Right ventricle myocardium superior (tissue), 1 donor: ENCODE measurements around the gene RPP25. TPM values are rescaled to one million over a fixed set of nuclear protein-coding genes. Genes with fewer than 3 reads are reported as not detected.
A peak's percentile ranks its signal among the peaks of the same experiment; 100 is the strongest.
"Not testable (repeated sequence)": the region's sequence is repeated elsewhere in the genome, so short reads cannot be mapped to it uniquely, and the experiment has no call there.

Experiments used
- ATAC-seq: fragments of 200-7000 bp; cut with Tn5 transposase; one replicate; pipeline ENCODE4 v1.9.1; 2020; ENCODE audit warnings: mild to moderate bottlenecking; ENCODE audit not compliant: poor library complexity
- DNase-seq: peaks from one replicate; pipeline ENCODE4 v3.0.0-alpha.2; 2020
- intact Hi-C: fragments of 100-400 bp; cut with DNase I; formaldehyde crosslinking; loops from one replicate; pipeline ENCODE4 v1.11.2; 2022
- total RNA-seq: library from RNA; stranded (reverse); fragmentation: NEBNext Ultra II Directional; extraction: Animal tissue kit (Norgen Biotek cat#: 25700); gene quantifications from one replicate; pipeline ENCODE4 v1.2.1, GENCODE V29; 2021
- donor health status: DM: no; HTN: yes; CAD: no; lungs with severe emphysema.

RPP25 gene
- total RNA-seq, 1 donor from 2014 or later: 3.4 TPM

DNA sequence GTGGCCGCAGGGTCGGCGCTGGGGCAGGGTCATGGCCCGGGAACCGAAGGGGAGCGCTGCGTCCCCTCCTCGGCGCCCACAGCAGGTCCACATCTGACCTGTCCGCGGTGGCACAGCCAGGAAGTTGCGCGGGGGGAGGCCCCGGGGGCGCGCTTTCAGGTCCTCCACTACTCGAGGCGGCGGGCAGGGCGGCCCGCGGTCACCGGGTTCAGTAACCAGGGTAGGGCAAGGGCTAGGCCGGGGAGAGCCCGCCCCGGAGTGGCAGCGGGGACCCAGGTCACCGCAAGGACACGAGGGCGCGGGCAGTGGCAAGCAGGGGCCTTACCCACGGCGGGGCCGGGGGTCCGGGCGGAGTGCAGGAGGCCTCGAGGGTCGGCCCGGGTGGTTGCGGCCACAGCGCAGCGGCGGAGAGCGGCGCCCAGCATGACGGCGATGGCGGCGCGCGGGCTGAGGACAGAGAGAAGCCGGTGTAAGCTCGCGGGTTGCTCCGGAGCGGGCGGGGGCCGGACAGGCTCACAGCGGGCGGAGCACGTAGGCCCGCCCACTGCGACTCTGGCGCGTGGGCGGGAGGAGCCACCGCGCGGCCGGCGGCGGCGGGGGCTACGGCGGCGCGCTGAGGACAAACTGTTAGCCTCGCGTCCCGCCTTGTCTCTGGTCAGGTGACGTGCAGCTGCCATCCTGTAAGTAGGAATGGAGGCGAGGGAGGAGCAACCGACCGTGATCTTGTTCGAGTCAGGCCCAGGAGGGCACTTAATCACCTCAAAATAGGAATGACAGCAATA, 18.8 kb downstream of the RPP25 start, which contains the start of gene COX5A:
COX5A (minus strand) TSS at position 484 of the 782 bp plus-strand sequence; CDS start at position 425, 59 bp downstream.
- ATAC-seq: peak; percentile 98
- peak; percentile 96 for DNase-seq
- intact Hi-C loops: no loop called here

GRCh38 chr15:74937272-74937589, 19.3 kb downstream of the RPP25 start:
- no peak for ATAC-seq
- intact Hi-C loops: no loop called here
- no peak for DNase-seq

DNA sequence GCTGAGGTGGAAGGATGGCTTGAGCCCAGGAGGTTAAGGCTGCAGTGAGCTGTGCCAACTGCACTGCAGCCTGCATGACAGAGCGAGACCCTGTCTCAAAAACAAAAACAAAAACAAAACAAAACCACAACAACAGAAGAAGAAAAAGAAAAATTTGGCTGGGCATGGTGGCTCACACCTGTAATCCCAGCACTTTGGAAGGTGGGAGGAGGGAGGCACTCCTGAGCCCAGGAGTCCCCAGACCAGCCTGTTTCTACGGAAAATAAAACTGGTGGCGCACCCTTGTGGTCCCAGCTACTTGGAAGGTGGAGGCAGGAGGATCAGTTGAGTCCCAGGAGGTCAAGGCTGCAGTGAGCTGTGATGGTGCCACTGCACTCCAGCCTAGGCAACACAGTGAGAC, 21.4 kb downstream of the RPP25 start:
- ATAC-seq, DNase-seq, intact Hi-C loops: not testable (repeated sequence)

- ATAC-seq (no peak), DNase-seq (no peak)
- intact Hi-C loops: no loop called here
Observed at GRCh38 chr15:74933573-74933972, 23.0 kb downstream of the RPP25 start.

DNA sequence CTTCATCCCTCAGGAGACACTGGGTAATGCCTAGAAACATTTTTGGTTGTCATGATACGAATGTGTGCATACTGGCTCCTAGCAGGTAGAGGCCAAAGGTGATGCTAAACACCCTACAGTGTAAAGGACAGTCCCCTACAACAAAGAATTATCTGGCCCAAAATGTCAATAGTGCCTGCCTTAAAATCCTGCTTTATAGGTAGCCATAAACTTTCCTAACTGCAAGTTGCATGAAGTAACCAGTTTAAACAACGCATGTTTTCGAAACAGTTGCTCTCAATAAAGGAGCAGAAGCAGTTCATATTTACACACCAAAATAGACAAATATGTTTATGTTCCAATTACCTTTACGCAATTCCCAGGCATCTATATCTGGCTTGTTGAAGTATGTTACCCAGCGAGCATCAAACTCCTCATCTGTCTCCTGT, 27.8 kb downstream of the RPP25 start:
- DNase-seq (no peak), ATAC-seq (no peak)
- intact Hi-C loops: no loop called here

DNA sequence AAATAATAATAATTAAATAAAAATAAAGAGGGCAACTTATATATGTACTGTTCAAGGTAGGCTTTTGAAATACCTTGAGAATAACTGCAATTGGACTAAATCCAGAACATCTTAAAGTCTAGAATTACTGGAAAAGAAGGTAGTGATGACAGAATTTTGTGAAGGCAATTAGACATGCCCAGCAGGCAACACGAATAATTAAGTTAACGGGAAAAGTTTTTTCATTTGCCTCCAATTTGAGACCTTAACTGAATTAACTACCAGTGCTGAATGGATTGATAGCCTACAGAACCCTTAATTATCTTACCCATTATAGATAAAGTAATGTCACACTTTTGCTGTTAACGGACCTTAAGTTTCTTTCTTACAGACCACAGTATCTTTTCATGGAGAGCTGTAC, 32.0 kb downstream of the RPP25 start:
- no peak for ATAC-seq
- intact Hi-C loops: no loop called here

GRCh38 chr15:74920456-74920855, 36.1 kb downstream of the RPP25 start:
- intact Hi-C loops: no loop called here
- DNase-seq: no peak
- no peak for ATAC-seq

More for the DNA sequence above, 32.0 kb downstream of the RPP25 start:
- DNase-seq: no peak

- ATAC-seq: no peak
- intact Hi-C loops: no loop called here
Observed at GRCh38 chr15:74917676-74918075, 38.9 kb downstream of the RPP25 start.

DNA sequence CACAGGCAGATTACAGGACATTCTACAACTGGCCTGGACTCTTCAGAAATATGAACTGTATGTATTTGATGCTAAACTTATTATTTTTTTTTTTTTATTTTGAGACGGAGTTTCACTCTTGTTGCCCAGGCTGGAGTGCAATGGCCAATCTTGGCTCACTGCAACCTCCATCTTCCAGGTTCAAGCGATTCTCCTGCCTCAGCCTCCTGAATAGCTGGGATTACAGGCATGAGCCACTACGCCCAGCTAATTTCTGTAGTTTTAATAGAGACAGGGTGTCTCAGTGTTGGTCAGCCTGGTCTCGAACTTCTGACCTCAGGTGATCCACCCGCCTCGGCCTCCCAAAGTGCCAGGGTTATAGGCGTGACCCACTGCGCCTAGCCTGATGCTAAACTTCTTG, 42.8 kb downstream of the RPP25 start:
- DNase-seq, ATAC-seq, intact Hi-C loops: not testable (repeated sequence)

More at GRCh38 chr15:74917676-74918075, 38.9 kb downstream of the RPP25 start:
- DNase-seq: no peak

- no peak for ATAC-seq
- intact Hi-C loops: no loop called here
- DNase-seq: no peak
Observed at GRCh38 chr15:74913041-74913440, 43.5 kb downstream of the RPP25 start.

DNA sequence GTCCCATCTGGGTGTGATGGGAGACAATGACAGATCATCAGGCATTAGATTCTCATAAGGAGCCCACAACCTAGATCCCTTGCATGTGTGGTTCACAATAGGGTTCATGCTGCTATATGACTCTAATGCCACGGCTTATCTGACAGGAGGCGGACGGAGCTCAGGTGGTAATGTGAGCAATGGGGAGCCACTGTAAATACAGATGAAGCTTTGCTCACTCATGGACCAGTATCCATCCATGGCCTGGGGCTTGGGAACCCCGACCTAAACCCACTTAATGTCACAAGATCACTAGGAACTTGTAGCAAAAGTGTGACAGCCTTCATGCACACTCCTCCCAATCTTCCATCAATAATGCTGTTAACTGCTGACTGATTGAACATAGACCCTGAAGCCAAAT, 47.9 kb downstream of the RPP25 start:
- intact Hi-C loops: no loop called here
- no peak for DNase-seq
- ATAC-seq: no peak

DNA sequence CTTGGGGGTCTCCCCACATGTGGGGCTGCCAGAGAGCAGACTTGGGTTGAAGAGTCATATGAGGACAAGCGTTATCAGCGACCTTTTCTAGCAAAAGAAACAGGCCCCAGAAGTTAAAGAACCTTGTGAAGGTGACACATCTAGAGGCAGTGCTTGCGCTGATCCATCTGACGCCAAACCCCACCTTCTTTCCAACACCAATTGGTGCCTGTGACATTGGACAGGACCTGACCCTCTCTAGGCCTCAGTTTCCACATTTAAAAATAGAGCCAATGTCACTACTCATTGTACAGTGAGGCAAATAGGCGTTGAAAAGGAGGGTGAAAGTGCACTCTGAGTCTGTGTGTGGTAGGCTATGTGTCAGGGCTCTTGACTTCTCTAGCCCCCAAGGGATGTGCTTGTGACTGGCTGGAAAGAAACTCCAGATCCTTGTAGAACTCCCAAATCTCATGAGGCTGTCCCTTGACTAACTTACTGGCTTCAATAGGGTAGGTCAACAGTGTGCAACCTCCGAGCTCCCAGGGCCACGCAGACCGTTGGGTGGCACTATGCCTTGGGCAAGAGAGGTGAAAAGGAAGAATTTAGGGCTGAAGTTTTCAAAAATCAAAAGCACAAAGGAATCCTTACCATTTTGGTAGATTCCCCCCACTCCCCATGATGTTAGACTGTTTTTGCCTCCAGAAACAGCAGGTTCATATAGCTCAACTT, 49.3 kb downstream of the RPP25 start:
- intact Hi-C loops: no loop called here
- ATAC-seq (peak; percentile 76), DNase-seq (no peak)

DNA sequence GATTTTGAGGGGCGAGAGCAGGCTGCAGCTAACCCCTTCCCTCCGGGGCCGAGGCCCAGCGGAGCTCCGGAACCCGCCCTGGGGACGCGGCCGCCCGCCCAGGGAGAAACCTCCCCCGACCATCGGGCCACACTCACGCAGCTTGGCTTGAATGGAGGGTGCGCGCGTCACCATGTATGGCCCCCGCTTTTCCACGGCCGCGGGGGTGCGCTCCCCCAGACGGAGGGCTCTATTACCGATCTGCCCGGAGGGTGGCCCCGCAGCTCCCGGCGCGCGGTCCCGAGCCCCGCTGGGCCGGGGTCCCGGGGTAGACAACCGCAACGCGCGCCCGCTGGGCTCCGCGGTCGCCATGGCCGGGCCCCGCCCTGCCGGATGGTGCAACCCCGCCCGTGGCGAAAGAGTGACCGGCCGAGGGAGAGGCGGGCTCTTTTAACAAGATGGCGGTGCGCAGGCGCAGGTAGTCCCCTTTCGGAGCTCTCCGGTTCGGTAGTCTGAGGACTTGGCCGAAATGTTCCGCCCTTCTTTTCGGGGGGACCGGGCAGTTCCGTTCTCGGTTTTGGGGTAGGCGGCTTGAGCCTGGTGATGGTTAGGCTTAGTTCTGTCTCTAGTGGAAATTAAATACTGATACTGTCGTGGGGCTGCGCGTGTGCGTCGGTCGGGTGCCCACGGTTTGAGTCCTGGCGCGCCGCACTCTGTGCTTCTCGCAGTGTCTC, 50.0 kb downstream of the RPP25 start, which contains the start of gene FAM219B:
FAM219B (minus strand) TSS at position 402 of the 713 bp plus-strand sequence; CDS start at position 351, 51 bp downstream.
- DNase-seq (peak; percentile 97), ATAC-seq (peak; percentile 96)
- intact Hi-C loops: no loop called here

DNA sequence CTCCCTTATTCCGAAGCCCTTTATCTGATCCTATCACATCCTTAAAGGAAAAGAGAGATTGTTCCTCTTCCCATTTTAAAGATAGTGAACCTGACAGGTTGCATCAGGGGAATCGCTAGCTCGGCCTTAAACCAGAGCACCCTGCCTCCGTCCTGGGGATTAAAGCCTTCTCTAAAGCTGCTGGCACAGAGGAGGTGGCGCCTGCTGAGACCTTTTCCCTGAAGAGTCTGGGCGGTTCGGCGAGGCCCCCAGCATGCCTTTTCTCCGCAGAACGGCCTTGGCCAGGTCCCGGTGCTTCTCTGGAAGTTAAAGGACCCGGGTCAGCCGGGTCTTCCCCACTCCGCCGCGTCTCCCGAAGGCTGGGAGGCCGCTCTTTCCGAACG, 50.5 kb downstream of the RPP25 start:
- DNase-seq (no peak), ATAC-seq (peak; percentile 30)

More for the DNA sequence above, 50.5 kb downstream of the RPP25 start:
- intact Hi-C loops: no loop called here

Other genes with a start within 250 kb of the RPP25 start
- gene CYP1A1, start 231.2 kb downstream of the RPP25 start, total RNA-seq: 0.30 TPM
- gene CYP1A2, start 207.9 kb downstream of the RPP25 start, total RNA-seq: not detected
- 45.5 TPM for gene CSK, start 174.7 kb downstream of the RPP25 start, total RNA-seq
- 20.6 TPM for gene LMAN1L, start 143.9 kb downstream of the RPP25 start, total RNA-seq
- 3.6 TPM for gene CPLX3, start 130.1 kb downstream of the RPP25 start, total RNA-seq
- gene ULK3, start 113.6 kb downstream of the RPP25 start, total RNA-seq: 35.8 TPM
- 38.8 TPM for gene SCAMP2, start 83.4 kb downstream of the RPP25 start, total RNA-seq
- 53.2 TPM for gene MPI, start 66.7 kb downstream of the RPP25 start, total RNA-seq
- gene FAM219B, start 49.9 kb downstream of the RPP25 start, total RNA-seq: 115 TPM
- 1,582 TPM for gene COX5A, start 18.7 kb downstream of the RPP25 start, total RNA-seq
- gene SCAMP5, start 38.8 kb upstream of the RPP25 start, total RNA-seq: 1.2 TPM
- gene PPCDC, start 66.8 kb upstream of the RPP25 start, total RNA-seq: 5.5 TPM
- gene C15orf39, start 245.1 kb upstream of the RPP25 start, total RNA-seq: 15.8 TPM